HG02938 (cell line): ENCODE results near the gene EPAS1.
"Not testable (repeated sequence)": the region's sequence is repeated elsewhere in the genome, so short reads cannot be mapped to it uniquely, and the experiment has no call there.

Source experiments
- ATAC-seq: cut with Tn5 transposase; IDR thresholded peaks from one replicate; pipeline ENCODE4 v1.9.1; 2021; ENCODE audit warnings: mild to moderate bottlenecking, moderate library complexity; ENCODE audit not compliant: unreplicated experiment

EPAS1 gene

GRCh38 chr2:46394649-46395510 is 97.7 kb downstream of the EPAS1 start:
- no peak for ATAC-seq

GRCh38 chr2:46395730-46396129 is 98.5 kb downstream of the EPAS1 start:
- ATAC-seq: not testable (repeated sequence)

- no peak for ATAC-seq
Measured at GRCh38 chr2:46400016-46400415, 102.8 kb downstream of the EPAS1 start.

- ATAC-seq: no peak
Measured at GRCh38 chr2:46402874-46403273, 105.7 kb downstream of the EPAS1 start.

GRCh38 chr2:46404181-46404759 is 107.1 kb downstream of the EPAS1 start:
- ATAC-seq: no peak

- ATAC-seq: no peak
Measured at GRCh38 chr2:46407852-46408455, 110.7 kb downstream of the EPAS1 start.

- no peak for ATAC-seq
Measured at GRCh38 chr2:46409756-46410155, 112.5 kb downstream of the EPAS1 start.

GRCh38 chr2:46410273-46411244 is 113.4 kb downstream of the EPAS1 start:
- ATAC-seq: no peak

- no peak for ATAC-seq
Measured at GRCh38 chr2:46411245-46411641, 114.0 kb downstream of the EPAS1 start.

- no peak for ATAC-seq
Measured at GRCh38 chr2:46411985-46412384, 114.8 kb downstream of the EPAS1 start.

- no peak for ATAC-seq
Measured at GRCh38 chr2:46413111-46413510, 115.9 kb downstream of the EPAS1 start.

GRCh38 chr2:46413631-46414030 is 116.4 kb downstream of the EPAS1 start:
- ATAC-seq: no peak

GRCh38 chr2:46414701-46415100 is 117.5 kb downstream of the EPAS1 start:
- ATAC-seq: no peak

GRCh38 chr2:46416280-46416679 is 119.1 kb downstream of the EPAS1 start:
- ATAC-seq: no peak

- no peak for ATAC-seq
Measured at GRCh38 chr2:46416739-46417403, 119.7 kb downstream of the EPAS1 start.

- ATAC-seq: no peak
Measured at GRCh38 chr2:46420945-46421344, 123.7 kb downstream of the EPAS1 start.

GRCh38 chr2:46421361-46421760 is 124.2 kb downstream of the EPAS1 start:
- ATAC-seq: no peak

- no peak for ATAC-seq
Measured at GRCh38 chr2:46422717-46423394, 125.6 kb downstream of the EPAS1 start.

- no peak for ATAC-seq
Measured at GRCh38 chr2:46424937-46425336, 127.7 kb downstream of the EPAS1 start.

GRCh38 chr2:46428911-46429436 is 131.8 kb downstream of the EPAS1 start:
- no peak for ATAC-seq
